ENCODE results near the gene FIGLA. TPM values are rescaled to one million over a fixed set of nuclear protein-coding genes. Genes with fewer than 3 reads are reported as not detected.

The FIGLA gene
- total RNA-seq, 4 donors from 2014 or later = not detected

- Histone ChIP-seq H3K36me3 (no peaks in the 10 kb centered on the region), H3K27ac (no peak overlapping the region), H3K4me1 (no peaks in the 10 kb centered on the region), H3K4me3 (no peak overlapping the region), H3K27me3 (peaks cover 15% of the 10 kb centered on the region), H3K9me3 (no peaks in the 10 kb centered on the region)
- TF ChIP-seq CTCF (IDR thresholded peaks at IDR 0.05) = no peak
- TF ChIP-seq POLR2AphosphoS5 (IDR thresholded peaks at IDR 0.05) = no peak
- TF ChIP-seq EP300 (IDR thresholded peaks at IDR 0.05) = no peak
- no peak for TF ChIP-seq POLR2A (IDR thresholded peaks at IDR 0.05)
- no peak for DNase-seq (ENCODE audit: low spot score in 2 of 2)
- WGBS = 96% methylated on average over 3 of the region's 3 CpGs
These were observed 43.2 kb downstream of the FIGLA start for GRCh38 chr2:70747284-70747683.

- DNase-seq (ENCODE audit: low spot score in 2 of 2) = no peak
- Histone ChIP-seq H3K27ac (no peak overlapping the region), H3K4me1 (no peaks in the 10 kb centered on the region), H3K27me3 (peaks cover 15% of the 10 kb centered on the region), H3K4me3 (no peak overlapping the region), H3K36me3 (no peaks in the 10 kb centered on the region), H3K9me3 (no peaks in the 10 kb centered on the region)
- 61% methylated on average over 5 of the region's 5 CpGs for WGBS
- no peak for TF ChIP-seq POLR2A (IDR thresholded peaks at IDR 0.05)
- no peak for TF ChIP-seq EP300 (IDR thresholded peaks at IDR 0.05)
- no peak for TF ChIP-seq POLR2AphosphoS5 (IDR thresholded peaks at IDR 0.05)
- no peak for TF ChIP-seq CTCF (IDR thresholded peaks at IDR 0.05)
These were observed 44.1 kb downstream of the FIGLA start for GRCh38 chr2:70746094-70746974.

- Histone ChIP-seq H3K9me3 (no peaks in the 10 kb centered on the region), H3K27ac (no peak overlapping the region), H3K4me1 (no peaks in the 10 kb centered on the region), H3K4me3 (no peak overlapping the region), H3K36me3 (no peaks in the 10 kb centered on the region), H3K27me3 (peaks cover 15% of the 10 kb centered on the region)
- 84% methylated on average over 3 of the region's 3 CpGs for WGBS
- no peak for DNase-seq (ENCODE audit: low spot score in 2 of 2)
- no peak for TF ChIP-seq EP300 (IDR thresholded peaks at IDR 0.05)
- TF ChIP-seq POLR2A (IDR thresholded peaks at IDR 0.05) = no peak
- no peak for TF ChIP-seq POLR2AphosphoS5 (IDR thresholded peaks at IDR 0.05)
- TF ChIP-seq CTCF (IDR thresholded peaks at IDR 0.05) = no peak
These were observed 45.1 kb downstream of the FIGLA start for GRCh38 chr2:70745276-70745825.

- Histone ChIP-seq H3K4me1 (no peaks in the 10 kb centered on the region), H3K4me3 (no peak overlapping the region), H3K36me3 (no peaks in the 10 kb centered on the region), H3K27me3 (peaks cover 12% of the 10 kb centered on the region), H3K27ac (no peak overlapping the region), H3K9me3 (peaks cover 2% of the 10 kb centered on the region)
- WGBS = 69% methylated on average over 3 of the region's 3 CpGs
- no peak for TF ChIP-seq EP300 (IDR thresholded peaks at IDR 0.05)
- TF ChIP-seq POLR2A (IDR thresholded peaks at IDR 0.05) = no peak
- TF ChIP-seq CTCF (IDR thresholded peaks at IDR 0.05) = no peak
- no peak for TF ChIP-seq POLR2AphosphoS5 (IDR thresholded peaks at IDR 0.05)
- no peak for DNase-seq (ENCODE audit: low spot score in 2 of 2)
These were observed 46.0 kb downstream of the FIGLA start for GRCh38 chr2:70744397-70744796.

- peaks cover 6% of the 10 kb centered on the region for H3K27me3 ChIP-seq
- no peak overlapping the region for H3K27ac ChIP-seq
- no peak for TF ChIP-seq EP300 (IDR thresholded peaks at IDR 0.05)
- TF ChIP-seq POLR2AphosphoS5 (IDR thresholded peaks at IDR 0.05) = no peak
- TF ChIP-seq POLR2A (IDR thresholded peaks at IDR 0.05) = no peak
- no peak for TF ChIP-seq CTCF (IDR thresholded peaks at IDR 0.05)
- no peak overlapping the region for H3K4me3 ChIP-seq
- no peak for DNase-seq (ENCODE audit: low spot score in 2 of 2)
- H3K4me1 ChIP-seq = no peaks in the 10 kb centered on the region
- H3K36me3 ChIP-seq = no peaks in the 10 kb centered on the region
- peaks cover 3% of the 10 kb centered on the region for H3K9me3 ChIP-seq
These were observed 46.8 kb downstream of the FIGLA start for GRCh38 chr2:70743677-70744076.

Measured in suprapubic skin (tissue), 4 donors.